NCI-H226 (cell line): ENCODE measurements around the gene LRRC63.
A peak's percentile ranks its signal among the peaks of the same experiment; 100 is the strongest.
"Not testable (repeated sequence)": the region's sequence is repeated elsewhere in the genome, so short reads cannot be mapped to it uniquely, and the experiment has no call there.

Source experiments
- DNase-seq: peaks from one replicate; pipeline ENCODE4 v3.0.0-alpha.2; 2015

Gene LRRC63

GRCh38 chr13:46181840-46182490 is 29.8 kb upstream of the LRRC63 start, which contains the start of gene LCP1:
Gene LCP1 (minus strand): TSS chr13:46182177. CDS start chr13:46159662, 22,515 bp downstream.
- DNase-seq = no peak

GRCh38 chr13:46182491-46182877 is 29.2 kb upstream of the LRRC63 start:
- no peak for DNase-seq

- no peak for DNase-seq
These were observed 28.4 kb upstream of the LRRC63 start for GRCh38 chr13:46183018-46183946.

- no peak for DNase-seq
These were observed 27.4 kb upstream of the LRRC63 start for GRCh38 chr13:46184277-46184699.

- DNase-seq = no peak
These were observed 26.1 kb upstream of the LRRC63 start for GRCh38 chr13:46185634-46186033.

- no peak for DNase-seq
These were observed 19.3 kb upstream of the LRRC63 start for GRCh38 chr13:46192412-46192811.

- DNase-seq = no peak
These were observed 16.7 kb upstream of the LRRC63 start for GRCh38 chr13:46195016-46195415.

- no peak for DNase-seq
These were observed 14.3 kb upstream of the LRRC63 start for GRCh38 chr13:46197299-46198048.

GRCh38 chr13:46198696-46199193 is 13.0 kb upstream of the LRRC63 start:
- DNase-seq = no peak

- DNase-seq = no peak
These were observed 9.4 kb upstream of the LRRC63 start for GRCh38 chr13:46202188-46202795.

- DNase-seq = no peak
These were observed 8.8 kb upstream of the LRRC63 start for GRCh38 chr13:46202966-46203365.

- DNase-seq = no peak
These were observed 5.6 kb upstream of the LRRC63 start for GRCh38 chr13:46206143-46206542.

- no peak for DNase-seq
These were observed 3.9 kb upstream of the LRRC63 start for GRCh38 chr13:46207828-46208227.

- DNase-seq = no peak
These were observed 1.2 kb upstream of the LRRC63 start for GRCh38 chr13:46210362-46211083.

GRCh38 chr13:46211116-46211482 is 629 bp upstream of the LRRC63 start:
- DNase-seq = no peak

GRCh38 chr13:46213242-46213641 is 1.5 kb downstream of the LRRC63 start:
- DNase-seq = no peak

- not testable (repeated sequence) for DNase-seq
These were observed 3.0 kb downstream of the LRRC63 start for GRCh38 chr13:46214741-46215140.

- not testable (repeated sequence) for DNase-seq
These were observed 8.5 kb downstream of the LRRC63 start for GRCh38 chr13:46220234-46220633.

GRCh38 chr13:46229251-46229650 is 17.5 kb downstream of the LRRC63 start:
- DNase-seq = peak; percentile 22

- DNase-seq = peak; percentile 60
These were observed 20.6 kb downstream of the LRRC63 start for GRCh38 chr13:46232281-46232680.

- no peak for DNase-seq
These were observed 23.6 kb downstream of the LRRC63 start for GRCh38 chr13:46235286-46235685.

- no peak for DNase-seq
These were observed 53.6 kb downstream of the LRRC63 start for GRCh38 chr13:46265292-46265691.
